Amniotic epithelial cell (primary cell): ENCODE measurements around the gene KANSL2.
"Not testable (repeated sequence)": the region's sequence is repeated elsewhere in the genome, so short reads cannot be mapped to it uniquely, and the experiment has no call there.

Experiments
- DNase-seq: peaks from one replicate; pipeline ENCODE4 v3.0.0-alpha.2; 2010; ENCODE audit warnings: low read depth

Gene KANSL2

GRCh38 chr12:48683534-48683933, 1.5 kb upstream of the KANSL2 start:
- no peak for DNase-seq

DNA sequence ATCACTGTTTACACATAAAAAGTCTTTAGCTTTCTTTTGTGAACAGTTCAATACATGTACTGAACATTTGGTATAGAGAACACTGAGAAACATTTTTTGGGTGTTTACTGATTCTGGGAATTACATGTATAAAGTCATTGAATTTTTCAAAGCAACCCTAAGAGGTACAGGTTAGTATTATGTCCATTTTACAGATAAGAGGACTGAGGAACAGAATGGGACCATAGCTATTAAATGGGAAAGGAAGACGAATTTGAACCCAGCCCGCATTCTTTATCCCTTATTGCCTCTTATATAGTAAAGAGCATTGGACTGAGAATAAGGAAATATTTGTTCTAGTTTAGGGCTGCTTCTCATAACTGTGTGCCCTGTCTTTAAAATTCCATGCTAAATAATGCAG, 889 bp upstream of the KANSL2 start:
- no peak for DNase-seq

- DNase-seq = not testable (repeated sequence)
Measured at GRCh38 chr12:48682533-48682905, 481 bp upstream of the KANSL2 start.

GRCh38 chr12:48681399-48681709, 684 bp downstream of the KANSL2 start:
- no peak for DNase-seq

DNA sequence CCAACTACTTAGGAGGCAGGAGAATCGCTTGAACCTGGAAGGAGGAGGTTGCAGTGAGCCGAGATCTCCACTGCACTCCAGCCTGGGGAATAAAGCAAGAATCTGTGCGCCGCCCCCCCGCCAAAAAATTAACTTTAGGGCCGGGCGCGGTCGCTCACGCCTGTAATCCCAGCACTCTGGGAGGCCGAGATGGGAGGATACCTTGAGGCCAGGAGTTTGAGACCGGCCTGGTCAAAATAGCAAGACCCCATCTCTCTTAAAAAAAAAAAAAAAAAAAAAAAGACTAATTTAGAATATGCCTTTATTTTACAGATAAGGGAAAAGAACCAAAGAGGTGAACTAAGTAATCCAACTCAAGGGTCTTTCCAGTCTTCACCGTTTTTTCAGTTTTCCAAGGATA, 1.2 kb downstream of the KANSL2 start:
- DNase-seq = no peak

GRCh38 chr12:48678551-48679185, 3.4 kb downstream of the KANSL2 start:
- peak; percentile 17 for DNase-seq

DNA sequence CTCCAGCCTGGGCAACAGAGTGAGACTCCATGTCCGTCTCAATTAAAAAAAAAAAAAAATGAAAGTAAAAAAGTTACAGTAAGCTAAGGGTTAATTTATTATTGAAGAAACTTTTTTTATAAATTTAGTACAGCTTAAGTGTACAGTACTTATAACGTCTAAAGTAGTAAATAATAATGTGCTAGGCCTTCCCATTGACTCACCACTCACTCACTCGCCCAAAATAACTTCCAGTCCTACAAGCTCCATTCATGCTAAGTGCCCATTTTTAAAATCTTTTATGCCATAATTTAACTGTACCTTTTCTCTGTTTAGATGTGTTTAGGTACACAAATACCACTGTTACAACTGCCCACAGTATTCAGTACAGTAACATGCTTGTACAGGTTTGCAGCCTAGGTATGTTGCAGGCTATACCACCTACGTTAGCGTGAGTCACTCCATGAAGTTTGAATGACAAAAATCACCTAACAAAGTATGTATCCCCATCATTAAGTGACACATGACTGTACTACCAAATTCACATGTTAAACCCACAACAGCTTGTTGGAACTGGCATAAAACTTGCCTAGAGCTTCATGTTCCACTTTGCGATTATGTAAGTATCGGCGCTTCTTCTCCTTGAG, 10.7 kb downstream of the KANSL2 start:
- DNase-seq = peak; percentile 13

DNA sequence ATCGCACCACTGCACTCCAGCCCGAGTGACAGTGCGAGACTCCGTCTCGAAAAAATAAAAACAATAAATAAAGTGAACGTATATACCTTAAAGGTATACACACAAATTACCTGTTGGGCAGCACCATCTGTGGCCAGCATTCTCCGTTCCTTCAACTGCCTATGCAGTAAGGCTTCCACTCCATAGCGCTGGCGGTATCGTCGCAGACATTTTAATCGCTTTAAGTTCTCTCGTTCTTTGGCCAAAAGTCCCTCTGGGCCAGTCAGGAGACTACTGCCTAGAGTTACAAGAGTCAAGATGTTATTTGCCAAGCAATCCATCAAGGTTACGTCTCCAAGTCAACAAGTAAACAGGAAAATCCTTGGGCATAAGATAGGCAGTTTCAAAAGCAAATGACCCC, 13.0 kb downstream of the KANSL2 start:
- no peak for DNase-seq

- DNase-seq = no peak
Measured at GRCh38 chr12:48659863-48660262, 22.2 kb downstream of the KANSL2 start.

DNA sequence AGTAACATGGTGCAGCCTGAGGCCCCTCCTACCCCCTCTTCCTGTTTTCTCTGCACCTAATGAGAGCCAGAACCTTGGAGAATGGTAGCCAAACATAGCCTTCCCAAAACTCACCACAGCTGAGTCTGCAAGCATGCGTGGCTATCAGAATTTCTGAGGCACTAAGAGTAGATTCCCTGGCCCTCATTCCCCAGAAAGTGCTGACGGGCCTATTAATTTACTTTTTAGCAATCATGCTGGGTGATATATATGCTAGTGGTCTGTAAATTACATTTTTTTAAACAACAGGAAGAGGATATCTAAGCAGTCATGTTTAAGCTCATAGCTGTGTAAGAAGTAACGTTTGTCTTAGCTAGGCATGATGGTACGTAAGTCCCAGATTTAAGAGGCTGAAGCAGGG, 30.4 kb downstream of the KANSL2 start:
- no peak for DNase-seq

DNA sequence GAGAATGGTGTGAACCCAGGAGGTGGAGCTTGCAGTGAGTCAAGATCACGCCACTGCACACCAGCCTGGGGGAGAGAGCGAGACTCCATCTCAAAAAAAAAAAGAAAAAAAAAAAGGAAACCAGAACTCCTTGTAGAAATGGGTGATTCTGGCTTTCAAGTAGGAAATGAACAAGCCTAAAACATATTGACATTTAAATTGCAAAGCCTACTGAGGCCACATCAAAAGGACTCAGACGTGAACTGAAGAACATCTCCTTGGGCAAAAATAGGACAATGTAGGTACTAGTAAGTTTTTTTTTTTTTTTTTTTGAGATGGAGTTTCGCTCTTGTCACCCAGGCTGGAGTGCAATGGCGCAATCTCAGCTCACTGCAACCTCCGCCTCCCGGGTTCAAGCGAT, 36.7 kb downstream of the KANSL2 start:
- not testable (repeated sequence) for DNase-seq

DNA sequence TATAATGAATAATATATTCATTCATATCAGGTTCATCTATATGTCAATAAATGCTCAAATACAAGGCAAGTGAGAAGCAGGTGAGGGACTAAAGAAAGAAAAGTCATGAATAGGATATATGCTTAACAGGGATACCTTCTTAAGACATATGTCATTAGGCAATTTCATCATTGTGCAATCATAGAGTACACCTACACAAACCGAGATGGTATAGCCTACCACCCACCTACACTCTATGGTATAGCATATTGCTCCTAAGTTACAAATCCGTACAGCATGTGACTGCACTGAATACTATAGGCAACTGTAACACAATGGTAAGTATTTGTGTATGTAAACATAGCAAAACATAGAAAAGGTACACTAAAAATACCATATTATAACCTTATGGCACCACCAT, 39.0 kb downstream of the KANSL2 start:
- no peak for DNase-seq

GRCh38 chr12:48641752-48642555, 40.1 kb downstream of the KANSL2 start:
- DNase-seq = not testable (repeated sequence)

- DNase-seq = no peak
Measured at GRCh38 chr12:48640854-48641253, 41.2 kb downstream of the KANSL2 start.

DNA sequence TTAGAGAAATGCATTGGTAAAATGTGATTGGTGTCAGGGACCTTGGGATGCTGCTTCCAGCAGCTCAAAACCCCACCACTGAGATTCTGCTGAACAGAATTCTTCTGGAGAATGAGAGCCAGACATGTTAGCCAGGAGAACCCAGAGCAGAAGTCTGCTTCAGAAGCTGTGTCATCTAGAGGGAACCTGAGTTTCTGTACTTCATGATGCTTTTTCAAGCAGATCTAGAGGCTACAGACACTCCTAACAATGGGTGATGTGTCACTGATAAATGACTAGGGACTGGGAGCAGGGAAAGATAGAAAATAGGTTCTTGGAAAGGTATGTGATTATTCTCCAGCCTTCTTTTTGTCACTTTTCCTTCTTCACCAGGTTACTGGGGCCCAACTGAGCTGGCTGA, 41.6 kb downstream of the KANSL2 start:
- DNase-seq = no peak

GRCh38 chr12:48631071-48631470, 51.0 kb downstream of the KANSL2 start:
- no peak for DNase-seq

- no peak for DNase-seq
Measured at GRCh38 chr12:48630346-48630745, 51.7 kb downstream of the KANSL2 start.

GRCh38 chr12:48629541-48629940, 52.5 kb downstream of the KANSL2 start:
- DNase-seq = peak; percentile 70

GRCh38 chr12:48627556-48627955, 54.5 kb downstream of the KANSL2 start:
- DNase-seq = no peak

DNA sequence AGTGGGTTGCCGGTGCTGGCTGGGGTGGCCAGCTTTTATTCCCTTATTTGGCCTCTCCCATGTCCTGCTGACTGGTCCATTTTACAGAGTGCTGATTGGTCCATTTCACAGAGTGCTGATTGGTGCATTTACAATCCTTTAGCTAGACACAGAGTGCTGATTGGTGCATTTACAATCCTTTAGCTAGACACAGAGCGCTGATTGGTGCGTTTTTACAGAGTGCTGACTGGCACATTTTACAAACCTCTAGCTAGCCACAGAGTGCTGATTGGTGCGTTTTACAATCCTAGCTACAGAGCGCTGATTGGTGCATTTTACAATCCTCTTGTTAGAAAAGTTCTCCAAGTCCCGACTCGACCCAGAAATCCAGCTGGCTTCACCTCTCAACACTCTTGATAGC, 59.0 kb downstream of the KANSL2 start:
- DNase-seq = not testable (repeated sequence)

GRCh38 chr12:48618541-48618940, 63.5 kb downstream of the KANSL2 start:
- peak; percentile 68 for DNase-seq

GRCh38 chr12:48615681-48616080, 66.4 kb downstream of the KANSL2 start:
- DNase-seq = peak; percentile 12

- no peak for DNase-seq
Measured at GRCh38 chr12:48613321-48613720, 68.7 kb downstream of the KANSL2 start.
